GM18520 (cell line): ENCODE measurements around the gene PMS1.
"Not testable (repeated sequence)": the region's sequence is repeated elsewhere in the genome, so short reads cannot be mapped to it uniquely, and the experiment has no call there.

Source experiments
- ATAC-seq: cut with Tn5 transposase; IDR thresholded peaks from one replicate; pipeline ENCODE4 v1.9.1; 2021; ENCODE audit not compliant: unreplicated experiment

Gene PMS1

DNA sequence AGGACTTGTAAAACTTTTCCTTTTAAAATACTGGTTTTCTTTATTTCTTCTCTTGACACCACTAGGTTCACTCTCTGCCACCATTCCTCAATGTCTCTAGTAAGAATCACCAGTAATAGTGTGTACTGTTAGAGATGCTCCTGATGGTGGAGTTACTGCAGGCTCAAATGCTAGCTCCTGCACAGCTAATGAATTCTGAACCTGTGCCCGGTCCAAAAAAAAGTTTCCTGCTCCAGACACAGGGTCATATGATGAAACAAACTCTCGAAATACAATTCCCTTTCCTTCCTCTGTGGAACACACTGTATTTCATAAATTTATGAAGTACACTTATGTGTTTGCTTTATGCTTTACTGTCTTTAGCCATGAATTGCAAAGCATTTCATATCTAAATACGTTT, 19.2 kb downstream of the PMS1 start:
- ATAC-seq, result no peak

DNA sequence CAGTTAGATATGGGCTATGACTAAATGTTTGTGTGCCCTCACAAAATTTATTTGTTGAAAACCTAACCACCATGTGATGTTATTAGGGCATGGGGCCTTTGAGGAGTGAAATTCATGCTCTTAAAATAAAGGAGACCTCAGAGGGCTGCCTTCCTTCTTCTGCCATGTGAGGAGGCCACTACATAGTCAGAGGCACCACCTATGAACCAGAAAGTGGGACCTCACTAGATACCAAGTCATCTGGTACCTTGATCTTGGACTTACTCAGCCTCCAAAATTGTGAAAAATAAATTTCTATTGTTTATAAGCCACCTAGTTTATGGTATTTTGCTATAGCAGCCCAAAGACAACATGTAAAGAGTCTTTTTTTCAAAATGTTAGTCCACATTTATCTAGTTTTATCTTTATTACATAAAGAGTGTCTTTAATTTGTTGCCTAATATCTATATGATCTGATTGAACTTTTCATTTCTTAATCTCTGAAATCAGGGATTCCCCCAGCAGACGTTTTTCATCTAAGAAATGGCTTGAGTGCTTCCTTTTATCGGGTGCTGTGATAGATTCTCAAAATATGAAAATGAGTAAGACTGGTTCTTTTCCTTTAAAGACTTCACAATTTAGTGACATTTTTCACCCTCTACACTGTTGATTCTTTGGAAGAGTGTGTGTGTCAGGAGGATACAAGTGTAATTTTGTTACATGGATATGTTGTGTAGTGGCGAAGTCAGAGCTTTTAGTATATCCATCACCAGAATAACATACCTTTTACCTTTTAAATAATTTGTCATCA, 34.2 kb downstream of the PMS1 start:
- no peak for ATAC-seq

DNA sequence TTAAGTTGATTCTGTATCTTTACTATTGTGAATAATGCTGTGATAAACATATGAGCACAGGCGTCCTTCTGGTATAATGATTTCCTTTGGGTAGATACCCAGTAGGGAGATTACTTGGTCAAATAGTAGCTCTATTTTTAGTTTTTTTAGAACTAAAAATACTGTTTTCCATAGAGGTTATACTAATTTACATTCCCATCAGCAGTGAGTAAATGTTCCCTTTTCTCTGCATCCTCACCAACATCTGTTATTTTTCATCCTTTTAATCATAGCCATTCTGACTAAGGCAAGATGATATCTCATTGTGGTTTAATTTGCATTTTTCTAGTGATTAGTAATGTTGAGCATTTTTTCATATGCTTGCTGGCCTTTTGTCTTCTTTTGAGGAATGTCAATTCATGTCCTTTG, 35.1 kb downstream of the PMS1 start:
- no peak for ATAC-seq

DNA sequence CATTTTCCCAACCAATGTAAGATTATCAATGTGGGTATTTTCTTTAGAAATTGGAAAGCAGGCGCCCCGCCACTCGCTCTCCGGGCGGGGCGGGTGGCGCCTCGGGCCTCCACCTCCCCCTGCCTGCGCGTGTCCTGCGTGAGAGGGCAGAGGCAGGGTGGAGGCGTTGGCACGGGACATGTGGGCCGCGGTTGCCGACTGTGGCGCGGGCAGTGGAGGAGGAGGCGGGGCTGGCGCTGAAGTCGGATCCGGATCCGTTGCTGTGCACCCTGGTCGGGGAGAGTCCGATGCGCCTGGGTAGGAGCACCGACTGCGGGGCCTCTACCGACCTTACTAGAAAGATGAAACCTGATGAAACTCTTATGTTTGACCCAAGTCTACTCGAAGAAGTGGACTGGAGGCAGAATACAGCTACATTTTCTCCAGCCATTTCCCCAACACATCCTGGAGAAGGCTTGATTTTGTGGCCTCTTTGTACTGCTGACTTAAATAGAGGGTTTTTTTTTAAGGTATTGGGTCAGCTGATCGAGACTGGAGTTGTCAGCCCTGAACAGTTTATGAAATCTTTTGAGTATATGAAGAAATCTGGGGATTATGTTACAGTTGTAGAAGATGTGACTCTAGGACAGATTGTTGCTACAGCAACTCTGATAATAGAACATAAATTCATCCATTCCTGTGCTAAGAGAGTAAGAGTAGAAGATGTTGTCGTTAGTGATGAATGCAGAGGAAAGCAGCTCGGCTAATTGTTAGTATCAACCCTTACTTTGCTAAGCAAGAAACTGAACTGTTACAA, 37.9 kb downstream of the PMS1 start:
- ATAC-seq, result no peak

DNA sequence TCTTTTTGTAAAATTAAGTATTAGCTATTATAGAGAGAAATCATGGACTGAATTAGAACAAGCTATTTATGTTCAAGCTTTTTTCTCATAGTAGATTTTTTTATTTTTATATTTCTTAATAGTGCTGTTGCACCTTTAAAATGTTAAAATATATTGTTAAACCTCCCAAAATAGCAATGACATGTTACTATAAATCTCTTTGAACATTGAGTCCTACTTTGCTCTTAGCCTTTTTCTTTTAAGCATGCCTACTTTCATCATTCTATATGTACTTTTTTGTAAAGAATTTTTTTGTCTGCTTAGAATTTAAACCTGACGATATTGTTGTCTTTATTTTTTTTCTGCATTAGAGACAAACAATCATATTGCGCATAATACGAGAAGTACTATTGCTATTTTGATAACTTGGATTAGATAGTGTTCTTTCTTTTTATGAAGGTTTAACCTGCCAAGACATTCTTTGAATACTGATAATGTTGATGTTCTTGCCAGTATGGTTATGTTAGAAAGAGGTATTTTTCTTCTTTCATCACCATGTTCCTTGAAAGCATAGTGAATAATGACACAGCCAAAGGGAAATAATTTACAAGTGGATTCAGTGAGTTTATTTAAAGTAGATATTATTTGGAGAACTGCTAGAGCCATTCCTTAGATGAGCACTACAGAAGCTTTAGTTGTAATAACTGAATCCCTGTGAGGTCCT, 40.6 kb downstream of the PMS1 start:
- ATAC-seq, result no peak

DNA sequence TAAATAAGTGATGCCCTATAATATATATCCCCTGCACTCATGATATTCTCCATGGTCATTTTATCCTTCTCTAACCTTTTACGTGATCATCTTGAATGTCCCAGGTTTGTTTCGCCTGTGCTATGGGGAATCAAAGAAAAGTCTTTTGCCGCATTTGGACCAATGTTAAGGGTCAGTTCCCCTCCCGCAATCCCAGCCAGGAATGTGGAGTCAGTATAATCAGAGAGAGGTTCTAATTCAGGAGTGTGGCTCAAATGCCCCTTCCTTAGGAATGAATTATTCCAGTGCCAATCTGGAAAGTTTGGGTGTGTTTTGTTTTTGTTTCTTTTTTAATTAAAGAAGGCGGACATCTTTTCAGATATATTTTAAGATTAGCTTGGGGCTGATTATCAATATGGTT, 41.8 kb downstream of the PMS1 start:
- ATAC-seq, result no peak

DNA sequence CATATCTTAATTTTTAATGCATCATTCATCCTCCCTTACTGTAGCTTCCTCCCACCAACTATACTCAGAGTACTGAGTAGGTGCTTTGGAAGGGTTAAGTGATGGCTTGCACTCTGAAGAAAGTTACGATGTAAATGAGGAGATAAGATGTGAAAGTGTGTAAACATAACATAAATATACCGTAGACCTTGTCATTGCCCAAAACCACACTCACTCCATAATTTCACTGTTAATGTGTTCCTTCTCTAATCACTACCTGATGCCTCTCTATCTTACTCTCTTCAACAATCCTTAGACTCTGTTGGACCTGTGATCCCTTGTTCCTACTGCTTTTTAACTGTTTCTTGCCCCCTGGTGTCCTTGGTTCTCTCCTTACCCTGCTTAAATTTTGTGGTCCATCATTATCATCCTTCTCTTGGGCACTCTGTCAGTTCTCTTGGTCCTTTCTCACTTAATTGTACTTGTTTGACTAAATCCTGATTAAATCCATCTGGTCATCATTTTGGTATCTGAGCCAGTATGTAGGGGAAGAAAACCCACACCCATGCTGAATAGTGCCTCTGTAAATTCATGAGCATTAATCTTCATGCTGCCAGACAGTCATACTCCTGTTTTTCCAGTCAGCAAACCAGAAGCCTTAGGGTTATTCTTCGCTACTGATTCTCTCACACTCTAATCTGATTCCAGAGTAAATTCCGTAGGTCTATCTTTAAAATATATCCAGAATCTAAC, 45.0 kb downstream of the PMS1 start:
- no peak for ATAC-seq

DNA sequence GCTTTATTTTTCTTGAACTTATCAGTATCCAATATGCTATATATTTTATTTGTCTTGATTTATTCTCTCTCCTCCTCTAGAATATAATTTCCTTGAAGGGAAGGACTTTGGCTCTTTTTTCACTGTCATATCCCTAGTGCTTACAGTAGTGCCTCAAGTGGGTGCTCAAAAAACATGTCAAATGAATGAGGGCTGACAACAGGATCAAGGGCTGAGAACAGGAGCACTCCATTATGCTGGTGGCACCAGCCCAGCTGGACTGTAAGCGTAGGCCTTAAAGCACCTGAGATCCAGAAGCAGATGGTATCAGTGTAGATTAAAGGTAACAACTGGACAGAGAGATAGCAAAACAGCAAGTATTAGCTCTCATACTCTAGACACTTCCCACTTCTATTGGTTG, 46.3 kb downstream of the PMS1 start:
- no peak for ATAC-seq

DNA sequence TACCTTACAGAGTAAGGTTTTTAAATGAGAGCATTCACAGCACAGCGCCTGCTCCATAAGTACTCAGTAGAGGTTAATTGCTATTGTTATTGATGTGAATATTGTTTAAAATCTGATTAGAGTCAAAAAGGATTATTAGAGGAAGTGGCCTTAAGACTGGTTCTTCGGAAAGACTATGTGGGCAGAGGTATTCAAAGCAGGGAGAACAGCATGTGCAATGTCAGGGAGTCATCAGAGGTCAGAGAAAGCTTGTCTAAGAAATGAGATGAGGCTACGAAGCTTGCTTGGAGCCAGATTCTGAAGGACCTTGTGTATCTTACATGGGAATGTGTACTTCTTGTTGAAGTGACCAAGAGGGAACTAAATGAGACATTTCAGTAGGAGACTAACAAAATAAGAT, 49.8 kb downstream of the PMS1 start:
- ATAC-seq, result no peak

DNA sequence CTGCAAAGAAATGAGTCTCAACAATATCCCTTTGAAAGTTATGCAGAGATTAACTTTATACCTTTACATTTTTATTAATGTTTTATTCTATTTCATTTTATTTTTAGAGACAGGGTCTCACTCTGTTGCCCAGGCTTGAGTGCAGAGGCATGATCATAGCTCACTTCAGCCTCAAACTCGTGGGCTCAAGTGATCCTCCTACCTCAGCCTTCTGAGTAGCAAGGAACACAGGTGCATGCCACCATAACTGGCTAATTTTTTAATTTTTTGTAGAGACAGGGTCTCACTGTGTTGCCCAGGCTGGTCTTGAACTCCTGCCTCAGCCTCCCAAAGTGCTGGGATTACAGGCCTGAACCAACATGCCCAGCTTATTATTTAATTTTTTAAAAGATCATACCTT, 50.4 kb downstream of the PMS1 start:
- not testable (repeated sequence) for ATAC-seq

DNA sequence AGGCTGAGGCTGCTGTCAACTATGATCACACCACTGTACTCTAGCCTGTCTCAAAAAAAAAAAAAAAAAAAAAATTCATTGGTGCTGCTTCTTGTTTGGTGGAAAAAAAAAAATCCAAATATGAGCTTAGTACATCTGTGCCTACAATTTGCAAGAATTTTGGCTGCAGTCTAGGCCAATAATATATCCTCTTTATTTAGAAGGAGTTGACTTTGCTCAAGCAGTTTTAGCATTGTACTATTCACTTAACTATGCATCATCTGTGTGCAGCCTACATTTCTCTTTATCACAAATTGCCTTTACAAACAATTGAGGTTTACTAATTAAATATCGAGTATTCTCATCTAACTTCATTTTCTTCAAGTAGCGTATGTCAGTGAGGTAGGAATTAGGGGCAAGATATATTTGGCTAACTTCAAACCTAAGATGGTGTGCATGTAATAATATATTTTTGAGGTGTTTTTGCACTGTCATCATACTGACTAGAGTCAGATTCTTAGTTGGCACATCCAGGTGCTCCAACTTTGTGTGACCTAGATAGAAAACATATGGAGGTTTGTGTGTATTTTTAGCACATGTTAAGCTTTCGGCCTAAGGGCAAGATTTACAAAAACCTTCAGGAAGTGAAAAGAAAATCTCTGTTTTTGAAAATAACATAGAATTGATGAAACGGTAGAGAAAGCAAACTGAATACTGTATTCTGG, 51.8 kb downstream of the PMS1 start:
- no peak for ATAC-seq

DNA sequence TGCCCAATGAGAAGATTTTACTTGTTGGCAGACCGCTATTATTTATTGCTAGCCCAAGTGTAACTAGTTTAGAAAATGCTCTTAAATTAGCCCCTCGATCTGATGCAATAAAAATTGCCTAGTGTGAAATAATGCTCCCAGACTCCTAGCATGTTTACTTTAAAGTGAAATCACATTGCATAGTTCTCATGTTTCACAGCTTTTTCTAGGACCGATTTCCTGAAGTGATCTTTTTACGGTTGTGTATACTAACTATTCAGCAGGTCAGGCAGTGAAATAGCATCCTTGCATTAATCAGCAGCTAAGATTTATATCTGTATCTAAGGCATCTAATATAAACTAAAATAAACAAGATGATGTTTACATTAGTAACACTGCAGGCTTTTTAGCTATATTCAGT, 52.4 kb downstream of the PMS1 start:
- no peak for ATAC-seq

DNA sequence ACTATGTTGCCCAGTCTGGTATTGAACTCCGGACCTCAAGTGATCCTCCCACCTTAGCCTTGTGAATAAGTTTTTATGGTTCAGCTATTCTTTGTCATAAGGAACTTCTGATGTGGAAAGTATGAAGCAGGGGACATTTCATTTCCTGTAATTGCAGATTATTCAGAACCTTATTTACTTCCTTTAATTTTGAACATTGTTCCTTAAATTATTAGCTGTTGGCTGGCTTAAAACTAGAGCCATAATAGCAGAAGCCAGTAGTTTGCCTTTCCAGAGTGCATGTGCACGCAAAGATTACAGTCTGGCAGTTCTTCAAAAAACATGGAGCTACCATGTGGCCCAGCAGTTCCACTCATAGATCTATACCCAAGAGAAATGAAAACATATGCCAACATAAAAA, 53.1 kb downstream of the PMS1 start:
- ATAC-seq, result no peak

DNA sequence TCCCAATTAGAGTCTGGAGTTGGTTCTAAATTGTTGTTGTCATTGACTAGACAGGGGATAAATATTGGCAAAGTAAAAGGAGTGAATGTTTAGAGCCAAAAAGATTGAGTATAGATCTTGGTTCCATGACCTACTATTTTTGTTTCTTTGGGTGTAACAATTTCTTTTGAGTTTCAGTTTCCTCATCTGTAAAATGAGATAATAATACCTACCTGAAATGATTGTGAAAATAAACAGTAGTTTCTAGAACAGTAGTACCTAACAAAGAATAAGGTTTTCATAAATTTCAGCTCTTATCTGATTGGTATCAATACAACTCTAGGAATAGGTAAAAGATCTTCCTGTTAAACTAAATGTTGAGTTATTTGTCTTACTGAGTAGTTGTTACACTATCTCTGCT, 56.8 kb downstream of the PMS1 start:
- ATAC-seq, result no peak

DNA sequence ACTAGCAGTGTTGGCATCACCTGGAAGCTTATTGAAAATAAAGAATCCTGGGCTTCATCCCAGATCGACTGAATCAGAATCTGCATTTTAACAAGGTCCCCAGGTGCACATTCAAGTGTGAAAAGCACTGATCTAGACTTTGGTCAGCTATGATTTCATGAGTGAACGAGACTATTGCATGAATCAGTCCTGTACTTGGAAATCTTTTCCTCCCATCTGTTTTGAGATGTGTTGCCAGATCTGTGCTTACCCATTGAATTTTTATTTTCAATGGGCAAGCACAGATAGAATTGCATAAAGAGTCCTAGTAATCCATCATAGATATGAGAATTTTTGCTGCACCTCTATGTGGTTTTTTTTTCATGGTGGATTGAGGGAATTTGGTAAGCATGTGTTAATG, 64.0 kb downstream of the PMS1 start:
- ATAC-seq, result no peak

DNA sequence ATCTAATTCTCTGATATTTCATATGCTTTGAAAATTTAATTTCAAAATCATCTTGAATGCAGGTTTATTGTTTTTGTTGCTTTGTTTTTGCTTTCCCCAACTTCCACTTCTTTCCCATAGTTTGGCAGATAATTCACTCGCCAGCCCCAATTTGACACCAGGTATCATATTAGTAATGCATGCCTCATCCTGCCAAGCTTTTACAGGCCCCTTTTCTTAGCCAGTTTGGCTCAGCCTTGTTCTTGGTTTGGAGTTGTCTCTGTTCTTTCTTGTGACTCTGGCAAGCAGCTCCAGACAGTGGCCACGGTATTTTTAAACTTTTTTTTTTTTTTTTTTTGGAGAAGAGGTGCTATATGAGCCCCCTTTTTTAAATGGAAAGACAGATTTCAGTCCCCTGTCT, 65.3 kb downstream of the PMS1 start:
- ATAC-seq, result no peak

DNA sequence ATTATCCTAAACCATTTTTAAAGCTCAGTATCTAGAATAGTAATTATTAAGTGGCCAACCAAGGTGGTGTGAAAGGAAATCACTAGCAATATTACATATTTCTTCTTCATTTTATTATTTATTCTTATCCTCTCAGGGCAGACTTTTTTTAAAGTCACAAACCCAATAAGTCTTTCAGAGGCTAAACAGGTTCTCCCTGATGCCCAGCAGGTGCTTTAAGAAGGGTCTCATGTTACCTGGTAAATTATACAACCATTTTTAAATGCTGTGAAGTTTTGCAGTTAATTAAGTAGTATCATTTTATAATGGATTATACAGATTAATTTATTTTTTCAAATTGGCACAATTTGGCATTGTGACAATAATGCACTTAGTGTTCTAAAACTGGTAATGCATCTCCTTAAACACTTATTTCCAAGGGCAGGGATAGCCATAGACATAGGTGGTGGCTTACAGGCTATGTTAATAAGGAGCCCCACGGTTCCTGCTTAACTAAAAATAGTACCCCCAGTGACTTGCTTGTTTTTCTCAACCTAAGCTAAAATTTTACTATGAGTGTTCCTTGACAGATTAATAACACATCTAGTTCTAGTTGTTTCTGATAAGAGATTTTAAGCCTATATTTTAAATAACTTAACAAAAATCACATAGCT, 67.0 kb downstream of the PMS1 start:
- no peak for ATAC-seq

DNA sequence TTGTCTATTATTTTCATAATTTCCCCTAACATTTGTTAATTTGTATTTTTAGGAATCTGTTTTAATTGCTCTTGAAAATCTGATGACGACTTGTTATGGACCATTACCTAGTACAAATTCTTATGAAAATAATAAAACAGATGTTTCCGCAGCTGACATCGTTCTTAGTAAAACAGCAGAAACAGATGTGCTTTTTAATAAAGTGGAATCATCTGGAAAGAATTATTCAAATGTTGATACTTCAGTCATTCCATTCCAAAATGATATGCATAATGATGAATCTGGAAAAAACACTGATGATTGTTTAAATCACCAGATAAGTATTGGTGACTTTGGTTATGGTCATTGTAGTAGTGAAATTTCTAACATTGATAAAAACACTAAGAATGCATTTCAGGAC, 69.9 kb downstream of the PMS1 start:
- ATAC-seq, result no peak

DNA sequence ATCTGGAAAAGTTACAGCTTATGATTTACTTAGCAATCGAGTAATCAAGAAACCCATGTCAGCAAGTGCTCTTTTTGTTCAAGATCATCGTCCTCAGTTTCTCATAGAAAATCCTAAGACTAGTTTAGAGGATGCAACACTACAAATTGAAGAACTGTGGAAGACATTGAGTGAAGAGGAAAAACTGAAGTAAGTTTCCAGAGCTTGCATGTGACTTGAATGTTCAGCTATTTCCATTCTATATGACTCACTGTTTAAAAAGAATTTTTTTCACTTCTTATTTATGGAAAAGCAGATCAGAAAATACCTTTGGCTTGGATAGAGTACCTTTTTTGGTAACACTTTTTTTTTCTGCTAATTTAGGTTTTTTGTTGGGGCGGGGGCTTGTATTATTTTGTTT, 70.7 kb downstream of the PMS1 start:
- ATAC-seq, result no peak

DNA sequence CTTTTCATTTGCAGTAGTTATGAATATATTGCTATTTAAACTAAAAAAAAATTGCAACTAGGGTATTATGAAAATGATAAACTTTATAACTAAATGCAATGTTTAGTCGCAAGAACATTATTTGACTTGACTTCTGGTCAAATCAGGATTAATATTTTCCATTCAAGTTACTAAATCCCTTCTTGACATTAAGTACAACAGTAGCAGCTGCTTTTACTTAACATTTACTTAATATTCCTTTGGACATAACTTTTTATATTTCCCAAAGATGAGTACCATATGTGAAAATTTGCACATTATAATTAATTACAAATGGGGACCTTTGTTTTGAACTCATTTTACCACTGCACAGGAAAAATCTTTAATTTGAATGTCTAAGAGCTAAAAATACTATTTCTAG, 74.0 kb downstream of the PMS1 start:
- no peak for ATAC-seq
